GM12878 (cell line): ENCODE results near the gene DUOX2. TPM values are rescaled to one million over a fixed set of nuclear protein-coding genes. Genes with fewer than 3 reads are reported as not detected.

ENCODE experiments used
- ATAC-seq: fragments of 200-7000 bp; cut with Tn5 transposase; 3 replicates; pipeline ENCODE4 v1.9.1; 2020; ENCODE audit warnings: mild to moderate bottlenecking, moderate library complexity
- BruUV-seq: library from RNA; stranded (reverse); fragments of 400-500 nt; replicated peaks from 2 replicates; lab custom pipeline; 2021; lab: Mats Ljungman, UMichigan
- CTCF ChIA-PET: fragments of 300-600 bp; sonication (Branson Sonifier 250); formaldehyde crosslinking; extraction: SDS; loops from one replicate; lab custom pipeline; 2021; ENCODE audit warnings: inconsistent platforms; lab: Yijun Ruan, JAX
- POLR2A ChIA-PET: fragments of 350-600 bp; formaldehyde crosslinking; extraction: SDS; loops from one replicate; lab custom pipeline; 2021; ENCODE audit warnings: inconsistent platforms; lab: Charles Lee
- RAD21 ChIA-PET: fragments of 300-600 bp; sonication (Branson Sonifier 250); formaldehyde crosslinking; loops from one replicate; lab custom pipeline; 2023; ENCODE audit warnings: antibody characterized with exemption; ENCODE audit not compliant: unreplicated experiment; lab: Charles Lee
- SMC1A ChIA-PET: fragments of 300-600 bp; sonication (Branson Sonifier 250); formaldehyde crosslinking; loops from one replicate; lab custom pipeline; 2023; ENCODE audit not compliant: unreplicated experiment, uncharacterized antibody; lab: Charles Lee
- DNase-seq: peaks from one replicate; pipeline ENCODE4 v3.0.0-alpha.2; 2011; ENCODE audit warnings: low read depth, low spot score
- FAIRE-seq: peaks from 3 replicates; lab custom pipeline; 2011; peaks lifted over from hg19 to GRCh38; lab: Jason Lieb, UNC
- H2AFZ ChIP-seq: 2 replicates; pipeline ENCODE4 v1.6.0; 2011; ENCODE audit warnings: low read depth, low read length, control low read depth; ENCODE audit not compliant: control insufficient read depth
- H3K27ac ChIP-seq: 2 replicates; pipeline ENCODE4 v1.5.1; 2011; ENCODE audit warnings: control low read depth; ENCODE audit not compliant: control insufficient read depth, insufficient read depth
- H3K27me3 ChIP-seq, 2 experiments: replicated peaks in 1 of 2; 2 replicates each; pipeline versions ENCODE4 v1.6.0 to v1.6.1; 2011; ENCODE audit warnings: low read length in 1 of 2; ENCODE audit not compliant: control insufficient read depth in 2 of 2, insufficient read depth in 2 of 2
- H3K36me3 ChIP-seq, 2 experiments: 2 replicates each; pipeline ENCODE4 v1.5.1; 2011; ENCODE audit warnings: low read length in 1 of 2; ENCODE audit not compliant: control insufficient read depth in 2 of 2, insufficient read depth in 2 of 2
- H3K4me1 ChIP-seq: 2 replicates; pipeline ENCODE4 v1.6.1; 2011; ENCODE audit warnings: mild to moderate bottlenecking, low read length, moderate library complexity, mixed read lengths; ENCODE audit not compliant: control insufficient read depth, insufficient read depth
- H3K4me2 ChIP-seq: 2 replicates; pipeline ENCODE4 v1.6.0; 2011; ENCODE audit warnings: control low read depth; ENCODE audit not compliant: control insufficient read depth, insufficient read depth
- H3K4me3 ChIP-seq: fragments of 200-600 bp; sonication (generic); 2 replicates; pipeline ENCODE4 v1.5.1; 2016
- H3K79me2 ChIP-seq: 2 replicates; pipeline ENCODE4 v1.6.0; 2011; ENCODE audit warnings: low read length; ENCODE audit not compliant: control insufficient read depth, insufficient read depth
- H3K9ac ChIP-seq: 2 replicates; pipeline ENCODE4 v1.8.0; 2011; ENCODE audit warnings: low read length, control low read depth, mixed read lengths; ENCODE audit not compliant: control insufficient read depth, insufficient read depth
- H3K9me3 ChIP-seq: replicated peaks from 3 replicates; pipeline ENCODE4 v1.5.1; 2011; ENCODE audit warnings: mild to moderate bottlenecking, low read length; ENCODE audit not compliant: control insufficient read depth, insufficient read depth
- H4K20me1 ChIP-seq: 2 replicates; pipeline ENCODE4 v1.6.0; 2011; ENCODE audit not compliant: control insufficient read depth, insufficient read depth
- FOXM1 ChIP-seq: IDR thresholded peaks from 2 replicates; pipeline ENCODE4 v1.6.1; 2012; ENCODE audit warnings: low read depth, mild to moderate bottlenecking, inconsistent platforms, low read length, moderate library complexity
- POLR2AphosphoS2 ChIP-seq: IDR thresholded peaks from 2 replicates; pipeline ENCODE4 v1.6.1; 2011; ENCODE audit warnings: low read depth, mild to moderate bottlenecking, low read length, improper control_type of control experiment, moderate library complexity
- SIN3A ChIP-seq: IDR thresholded peaks from 2 replicates; pipeline ENCODE4 v1.6.1; 2012; ENCODE audit warnings: low read depth, low read length, improper control_type of control experiment
- STAT1 ChIP-seq: fragments of 450-650 bp; conservative IDR thresholded peaks from 2 replicates; pipeline ENCODE4 v1.6.1; 2014; ENCODE audit warnings: antibody characterized with exemption, mild to moderate bottlenecking
- WGBS: methylation state at CpG from one replicate; pipeline ENCODE4 v1.1.6; 2016; ENCODE audit warnings: low lambda C conversion rate; ENCODE audit not compliant: insufficient replicate concordance, insufficient coverage; ENCODE audit errors: missing lambda C conversion rate; 5-methylcytosine and 5-hydroxymethylcytosine counted together
- in situ Hi-C: fragments of 300-500 bp; cut with MboI; formaldehyde crosslinking; loops from 9 replicates; pipeline ENCODE4 v1.14.3; 2018; ENCODE audit warnings: mixed read lengths
- intact Hi-C: fragments of 100-400 bp; cut with micrococcal nuclease; formaldehyde crosslinking; loops from one replicate; pipeline ENCODE4 v1.14.2; 2022; ENCODE audit not compliant: unreplicated experiment
- polyA plus RNA-seq, 11 experiments: library from polyadenylated mRNA; depleted of rRNA in 4 of 11; unstranded in 6 of 11; stranded (reverse) in 5 of 11; fragments of >200 nt; fragmentation: Nextera tagmentation in 4 of 11; fragmentation: Illumina TruSeq in 1 of 11; extraction: Ambion mirVana in 4 of 11; extraction: Trizol in 1 of 11; gene quantifications; 1 replicate in 1 of 11; 2 replicates in 10 of 11; pipeline versions ENCODE4 v1.2.1 to v1.2.3, GENCODE V29; 2011 to 2016; ENCODE audit warnings: inconsistent platforms in 2 of 11, missing spikeins in 2 of 11, low read depth in 1 of 11
- total RNA-seq, 4 experiments: library from RNA; depleted of rRNA in 3 of 4; stranded (reverse); fragments of >200 nt in 3 of 4; fragmentation: Illumina TruSeq in 1 of 4; extraction: Trizol in 1 of 4; gene quantifications; 2 replicates each; pipeline versions ENCODE4 v1.2.1 to v1.2.3, GENCODE V29; 2013 to 2021
- TF ChIP-seq, protein P1 (sequence below): fragments of 450-650 bp; formaldehyde crosslinking; IDR thresholded peaks from 2 replicates; pipeline ENCODE4 v1.4.0; 2022; ENCODE audit warnings: mild to moderate bottlenecking, moderate library complexity

DUOX2 gene
- total and polyA plus RNA-seq, 10 of the 15 experiments (the other 5 are each of a cell fraction or from before 2014, with no cell fraction given), result 0.05 TPM; not detected in 9

- TF ChIP-seq STAT1, result no peak
- TF ChIP-seq, protein P1, sequence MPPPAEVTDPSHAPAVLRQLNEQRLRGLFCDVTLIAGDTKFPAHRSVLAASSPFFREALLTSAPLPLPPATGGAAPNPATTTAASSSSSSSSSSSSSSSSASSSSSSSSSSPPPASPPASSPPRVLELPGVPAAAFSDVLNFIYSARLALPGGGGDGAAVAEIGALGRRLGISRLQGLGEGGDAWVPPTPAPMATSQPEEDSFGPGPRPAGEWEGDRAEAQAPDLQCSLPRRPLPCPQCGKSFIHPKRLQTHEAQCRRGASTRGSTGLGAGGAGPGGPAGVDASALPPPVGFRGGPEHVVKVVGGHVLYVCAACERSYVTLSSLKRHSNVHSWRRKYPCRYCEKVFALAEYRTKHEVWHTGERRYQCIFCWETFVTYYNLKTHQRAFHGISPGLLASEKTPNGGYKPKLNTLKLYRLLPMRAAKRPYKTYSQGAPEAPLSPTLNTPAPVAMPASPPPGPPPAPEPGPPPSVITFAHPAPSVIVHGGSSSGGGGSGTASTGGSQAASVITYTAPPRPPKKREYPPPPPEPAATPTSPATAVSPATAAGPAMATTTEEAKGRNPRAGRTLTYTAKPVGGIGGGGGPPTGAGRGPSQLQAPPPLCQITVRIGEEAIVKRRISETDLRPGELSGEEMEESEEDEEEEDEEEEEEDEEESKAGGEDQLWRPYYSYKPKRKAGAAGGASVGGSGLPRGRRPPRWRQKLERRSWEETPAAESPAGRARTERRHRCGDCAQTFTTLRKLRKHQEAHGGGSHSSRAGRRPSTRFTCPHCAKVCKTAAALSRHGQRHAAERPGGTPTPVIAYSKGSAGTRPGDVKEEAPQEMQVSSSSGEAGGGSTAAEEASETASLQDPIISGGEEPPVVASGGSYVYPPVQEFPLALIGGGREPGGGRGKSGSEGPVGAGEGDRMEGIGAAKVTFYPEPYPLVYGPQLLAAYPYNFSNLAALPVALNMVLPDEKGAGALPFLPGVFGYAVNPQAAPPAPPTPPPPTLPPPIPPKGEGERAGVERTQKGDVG (CRISPR knock-in tag), result no peak
- no peak for TF ChIP-seq SIN3A
Measured at GRCh38 chr15:45114076-45114750, at the start of gene DUOX2, which contains the start of gene DUOXA2 (continued).

DNA sequence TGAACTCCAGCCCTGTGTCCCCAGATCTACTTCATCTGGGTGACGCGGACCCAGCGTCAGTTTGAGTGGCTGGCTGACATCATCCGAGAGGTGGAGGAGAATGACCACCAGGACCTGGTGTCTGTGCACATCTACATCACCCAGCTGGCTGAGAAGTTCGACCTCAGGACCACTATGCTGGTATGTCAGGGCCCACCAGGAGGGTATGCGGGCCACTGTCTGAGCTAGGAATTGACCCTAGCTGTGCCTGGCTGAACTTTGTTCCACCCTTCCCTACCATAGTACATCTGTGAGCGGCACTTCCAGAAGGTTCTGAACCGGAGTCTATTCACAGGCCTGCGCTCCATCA, 49.5 kb upstream of the DUOX2 start:
- POLR2A ChIA-PET, result interaction anchor here (0.7 to 2.3 kb wide), 8 partner anchors 17 to 239 kb away, joined by 3 to 9 read pairs (median 4); partner anchors contain the start of gene SHF
- WGBS, result 85% methylated on average over 8 of the region's 9 CpGs

More for the DNA sequence above, 49.5 kb upstream of the DUOX2 start:
- TF ChIP-seq FOXM1, result no peak
- 0 out of 2 replicates have a peak, but pooled peaks have one; percentile 32 for TF ChIP-seq POLR2AphosphoS2
- no peak overlapping the region for H2AFZ ChIP-seq
- H3K9ac ChIP-seq, result no peak overlapping the region
- H3K27ac ChIP-seq, result no peak overlapping the region
- H4K20me1 ChIP-seq, result no peaks in the 10 kb centered on the region
- no peak for ATAC-seq
- no peaks in the 10 kb centered on the region for H3K9me3 ChIP-seq
- in situ Hi-C loops, result loop anchor here (5.0 kb wide), 1 partner anchor 109 kb away; no protein-coding TSS in a partner anchor
- SMC1A ChIA-PET, result interaction anchor here (0.7 to 9.7 kb wide), 21 partner anchors 13 to 294 kb away, joined by 3 to 159 read pairs (median 4); a partner anchor contains a TSS
- RAD21 ChIA-PET, result interaction anchor here (0.8 to 6.6 kb wide), 19 partner anchors 14 to 448 kb away, joined by 3 to 104 read pairs (median 5); a partner anchor contains a TSS
- intact Hi-C loops, result loop anchor here (2.0 kb wide), 1 partner anchor 293 kb away; no protein-coding TSS in a partner anchor
- peaks cover 7% of the 10 kb centered on the region for H3K4me1 ChIP-seq
- H3K79me2 ChIP-seq, result peaks cover 4% of the 10 kb centered on the region
- no peaks in the 10 kb centered on the region for H3K36me3 ChIP-seq
- H3K27me3 ChIP-seq, result no peaks in the 10 kb centered on the region
- CTCF ChIA-PET, result interaction anchor here (0.6 to 16.3 kb wide), 58 partner anchors 9 to 450 kb away, joined by 3 to 253 read pairs (median 5); partner anchors contain the start of gene SHF
- no peak for DNase-seq
- FAIRE-seq, result no peak
- H3K4me3 ChIP-seq, result no peak overlapping the region
- no peak overlapping the region for H3K4me2 ChIP-seq
- no TSS peak for BruUV-seq
